GM12874 (cell line): ENCODE measurements around the gene RTCB.

ENCODE experiments used
- CTCF ChIP-seq: IDR thresholded peaks from 2 replicates; pipeline ENCODE4 v1.5.1; 2011; ENCODE audit warnings: low read depth, mild to moderate bottlenecking, control low read depth, low read length, moderate library complexity; ENCODE audit not compliant: insufficient read depth

The RTCB gene

GRCh38 chr22:32411829-32412592, at the start of gene RTCB:
Gene RTCB (minus strand): TSS chr22:32412247. CDS start chr22:32412156, 91 bp downstream.
- TF ChIP-seq CTCF = no peak

- TF ChIP-seq CTCF = no peak
Measured at GRCh38 chr22:32457031-32457430, 45.0 kb upstream of the RTCB start.

- TF ChIP-seq CTCF = no peak
Measured at GRCh38 chr22:32448980-32449379, 36.9 kb upstream of the RTCB start.

GRCh38 chr22:32446321-32446720, 34.3 kb upstream of the RTCB start:
- no peak for TF ChIP-seq CTCF

GRCh38 chr22:32444068-32444467, 32.0 kb upstream of the RTCB start:
- TF ChIP-seq CTCF = peak; percentile 34; the same call in 1 of the 2 replicates

GRCh38 chr22:32430352-32430751, 18.3 kb upstream of the RTCB start:
- no peak for TF ChIP-seq CTCF

- TF ChIP-seq CTCF = no peak
Measured at GRCh38 chr22:32426881-32427280, 14.8 kb upstream of the RTCB start.
